ENCODE results near the gene HTR6.

DNA sequence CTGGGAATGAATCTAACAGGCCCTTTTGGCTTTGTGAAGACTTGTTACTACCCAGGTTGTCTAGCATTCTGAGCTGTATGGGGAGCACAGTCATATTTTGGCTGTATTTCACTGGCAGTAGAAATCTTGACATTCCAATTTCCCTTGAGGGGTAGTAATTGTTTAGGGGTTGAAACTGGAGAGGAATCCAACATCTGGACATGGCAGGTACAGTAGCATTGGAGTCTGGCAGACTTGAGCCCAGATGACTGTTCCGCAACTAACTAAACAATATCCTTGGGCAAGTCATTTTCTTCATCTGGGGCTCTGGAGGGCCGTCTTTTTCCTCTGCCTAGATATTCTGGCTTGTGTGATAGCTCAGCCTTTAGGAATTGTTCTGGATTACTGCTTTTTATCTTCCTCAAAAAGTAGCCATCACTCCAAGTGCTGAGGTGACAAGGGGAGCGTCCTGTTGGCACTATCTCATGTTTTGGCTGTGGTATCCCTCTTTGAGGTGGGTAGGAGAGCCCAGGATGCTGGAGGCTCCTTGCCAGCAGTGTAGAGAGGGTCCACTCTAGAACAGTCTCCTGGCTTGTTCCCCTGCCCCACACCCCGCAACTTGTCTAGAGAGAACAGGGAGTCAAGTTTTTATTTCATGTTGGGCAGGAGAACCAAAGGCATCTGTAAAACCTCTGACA is 43.3 kb upstream of the HTR6 start:
- TF ChIP-seq, protein P1, sequence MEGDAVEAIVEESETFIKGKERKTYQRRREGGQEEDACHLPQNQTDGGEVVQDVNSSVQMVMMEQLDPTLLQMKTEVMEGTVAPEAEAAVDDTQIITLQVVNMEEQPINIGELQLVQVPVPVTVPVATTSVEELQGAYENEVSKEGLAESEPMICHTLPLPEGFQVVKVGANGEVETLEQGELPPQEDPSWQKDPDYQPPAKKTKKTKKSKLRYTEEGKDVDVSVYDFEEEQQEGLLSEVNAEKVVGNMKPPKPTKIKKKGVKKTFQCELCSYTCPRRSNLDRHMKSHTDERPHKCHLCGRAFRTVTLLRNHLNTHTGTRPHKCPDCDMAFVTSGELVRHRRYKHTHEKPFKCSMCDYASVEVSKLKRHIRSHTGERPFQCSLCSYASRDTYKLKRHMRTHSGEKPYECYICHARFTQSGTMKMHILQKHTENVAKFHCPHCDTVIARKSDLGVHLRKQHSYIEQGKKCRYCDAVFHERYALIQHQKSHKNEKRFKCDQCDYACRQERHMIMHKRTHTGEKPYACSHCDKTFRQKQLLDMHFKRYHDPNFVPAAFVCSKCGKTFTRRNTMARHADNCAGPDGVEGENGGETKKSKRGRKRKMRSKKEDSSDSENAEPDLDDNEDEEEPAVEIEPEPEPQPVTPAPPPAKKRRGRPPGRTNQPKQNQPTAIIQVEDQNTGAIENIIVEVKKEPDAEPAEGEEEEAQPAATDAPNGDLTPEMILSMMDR (IDR thresholded peaks at IDR 0.05; ENCODE audit: low read depth, low read length), result no peak
- TF ChIP-seq EZH2phosphoT487 (IDR thresholded peaks at IDR 0.05; ENCODE audit: low read depth), result no peak

Data from OCI-LY3 (cell line).